ENCODE results near the gene TOM1L2. TPM values are rescaled to one million over a fixed set of nuclear protein-coding genes. Genes with fewer than 3 reads are reported as not detected.

Gene TOM1L2
- total RNA-seq, 4 donors from 2014 or later, result 17.5 to 44.6 (median 27.1) TPM

DNA sequence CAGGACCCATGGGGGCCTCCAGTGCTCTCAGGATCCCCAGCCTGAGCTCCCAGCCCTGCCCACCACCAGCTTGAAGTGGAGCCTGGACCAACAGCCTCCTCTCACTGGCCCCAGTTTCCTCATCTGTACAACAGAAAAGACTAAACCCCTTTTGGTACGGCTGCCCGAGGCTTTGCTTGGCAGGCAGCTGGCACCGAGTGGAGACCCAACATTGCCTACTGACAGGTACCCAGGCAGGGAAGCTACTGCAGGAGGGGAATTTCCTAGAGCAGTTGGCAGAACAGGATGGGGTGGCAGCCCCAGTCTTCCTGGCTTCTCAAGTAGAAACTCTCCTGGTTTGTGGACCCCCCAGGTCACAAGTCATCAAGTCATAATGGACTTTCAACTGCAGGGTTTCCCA lies 149.6 kb downstream of the TOM1L2 start:
- TF ChIP-seq CTCF (IDR thresholded peaks at IDR 0.05; ENCODE audit: low read depth), result no peak

DNA sequence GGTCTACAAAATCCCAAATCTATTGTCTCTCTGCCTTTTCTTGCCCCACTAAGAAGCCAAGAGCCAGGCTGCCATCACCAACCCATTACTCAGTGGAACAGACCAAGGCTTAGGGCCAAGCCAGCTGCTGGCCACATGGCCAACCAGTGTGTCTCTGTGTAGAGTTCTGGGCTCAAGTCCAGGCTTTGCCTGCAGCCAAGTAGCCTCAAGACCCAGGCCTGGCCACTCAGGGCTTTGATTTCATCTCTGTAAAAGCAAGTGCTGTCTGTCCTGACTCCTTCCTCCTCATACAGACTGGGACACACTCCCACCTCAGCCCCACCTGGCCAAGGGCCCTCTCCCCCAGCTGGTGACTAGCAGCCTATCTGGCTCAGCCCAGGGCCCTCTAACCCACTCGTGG lies 150.0 kb downstream of the TOM1L2 start:
- no peak for TF ChIP-seq CTCF (IDR thresholded peaks at IDR 0.05; ENCODE audit: low read depth)

DNA sequence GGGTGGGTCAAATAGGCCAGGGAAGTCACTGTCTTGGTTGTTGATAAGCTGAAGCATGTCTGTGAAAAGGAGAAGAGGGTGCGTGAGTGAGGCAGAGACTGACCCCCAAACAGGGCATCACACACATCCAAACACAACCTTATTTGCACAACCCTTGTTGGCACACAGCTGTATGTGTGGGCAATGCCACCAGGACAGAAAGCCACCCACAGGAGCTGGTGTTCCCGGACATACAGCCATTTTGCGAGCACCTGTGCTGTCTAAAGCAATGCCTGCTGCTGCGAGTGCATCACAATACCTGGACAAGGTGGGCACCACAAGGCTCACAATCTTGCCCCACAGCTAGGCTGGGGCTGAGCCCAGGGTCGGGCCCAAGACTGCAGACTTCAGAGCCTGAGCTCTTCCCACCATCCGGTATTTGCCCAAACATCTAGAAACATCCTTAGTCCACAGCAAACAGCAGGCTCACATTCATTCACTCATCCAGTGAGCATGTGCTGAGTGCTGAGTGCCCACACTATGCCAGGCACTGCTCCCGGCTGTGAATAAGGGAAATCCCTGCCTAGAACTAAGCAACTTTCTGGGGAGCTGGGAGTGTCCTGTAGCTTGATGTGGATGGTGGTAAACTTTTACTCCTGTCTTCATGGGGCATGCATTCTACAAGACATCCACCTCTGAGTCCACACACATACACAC lies 151.6 kb downstream of the TOM1L2 start:
- TF ChIP-seq CTCF (IDR thresholded peaks at IDR 0.05; ENCODE audit: low read depth), result no peak

GRCh38 chr17:17820046-17820445 lies 152.2 kb downstream of the TOM1L2 start:
- TF ChIP-seq CTCF (IDR thresholded peaks at IDR 0.05; ENCODE audit: low read depth), result no peak

DNA sequence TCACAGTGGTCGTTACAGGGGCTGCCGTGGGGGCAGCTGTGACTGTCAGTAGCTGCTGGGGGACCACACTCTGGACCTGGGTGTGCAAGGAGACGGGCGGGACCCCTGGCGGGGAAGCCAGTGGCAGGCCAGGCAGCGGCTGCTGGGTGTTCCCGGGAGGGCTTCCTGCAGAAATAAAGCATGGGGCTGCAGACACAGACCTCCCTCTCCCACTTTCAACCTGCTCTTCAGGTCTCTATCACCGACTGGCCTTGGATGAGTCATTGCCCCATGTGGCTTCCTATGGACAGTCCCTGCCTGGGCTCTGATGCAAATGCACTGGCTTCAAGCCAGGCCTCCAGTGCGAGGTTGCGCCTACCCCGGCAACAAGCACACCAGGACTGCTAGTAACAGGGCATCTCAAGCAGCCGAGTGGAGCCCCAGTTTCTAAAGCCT lies 152.6 kb downstream of the TOM1L2 start:
- no peak for TF ChIP-seq CTCF (IDR thresholded peaks at IDR 0.05; ENCODE audit: low read depth)

DNA sequence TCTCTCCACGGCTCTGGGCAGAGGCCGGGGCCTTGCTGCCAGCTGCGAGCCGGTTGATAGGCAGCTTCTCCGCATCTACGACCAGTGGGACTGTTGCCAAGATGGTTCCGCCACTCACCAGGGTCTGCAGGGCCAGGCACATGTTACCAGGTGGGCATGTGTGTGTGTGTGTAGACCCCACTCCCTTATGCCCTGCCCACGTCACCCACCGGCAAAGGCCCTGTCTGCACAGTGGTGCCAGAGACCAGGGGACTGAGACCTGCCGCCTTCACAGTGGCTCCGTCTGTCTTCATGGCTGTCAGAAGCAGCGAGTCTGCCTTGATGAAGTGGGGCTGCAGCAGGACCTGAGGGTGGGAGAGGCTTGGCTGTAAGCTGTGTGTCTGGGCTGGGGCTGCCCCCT lies 153.1 kb downstream of the TOM1L2 start:
- no peak for TF ChIP-seq CTCF (IDR thresholded peaks at IDR 0.05; ENCODE audit: low read depth)

DNA sequence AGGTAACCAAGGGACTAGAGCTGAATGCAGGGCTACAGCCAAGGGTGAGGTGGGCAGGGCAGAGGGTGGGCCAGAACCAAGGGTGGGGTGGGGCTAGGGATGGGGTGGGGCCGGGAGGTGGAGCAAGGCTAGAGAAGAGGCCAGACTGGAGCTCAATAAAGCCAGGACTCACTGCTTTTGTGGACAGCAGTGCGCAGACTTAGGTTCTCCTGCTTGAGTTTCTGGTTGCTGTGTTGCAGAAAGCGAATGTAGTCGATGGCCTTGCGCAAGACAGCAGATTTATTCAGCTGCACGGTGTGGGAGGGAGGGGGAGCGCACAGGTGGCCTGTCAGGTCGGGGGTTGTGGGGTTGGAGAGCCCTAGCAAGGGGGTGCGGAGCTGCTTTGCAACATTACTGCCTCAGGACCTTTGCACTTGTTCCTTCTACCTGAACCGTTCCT lies 154.1 kb downstream of the TOM1L2 start:
- no peak for TF ChIP-seq CTCF (IDR thresholded peaks at IDR 0.05; ENCODE audit: low read depth)

All from subcutaneous adipose tissue (tissue), 4 donors.